Keratinocyte (primary cell): Measurements from ENCODE around the gene ERC1. TPM values are rescaled to one million over a fixed set of nuclear protein-coding genes. Genes with fewer than 3 reads are reported as not detected.

Experiments used
- DNase-seq: peaks from one replicate; pipeline ENCODE4 v3.0.0-alpha.2; 2011; ENCODE audit warnings: low read depth, missing footprints, low spot score
- FAIRE-seq: peaks from 2 replicates; lab custom pipeline; 2011; peaks lifted over from hg19 to GRCh38; lab: Jason Lieb, UNC
- H2AFZ ChIP-seq: 2 replicates; pipeline ENCODE4 v1.6.0; 2012; ENCODE audit warnings: low read length, control low read depth, inconsistent platforms; ENCODE audit not compliant: control insufficient read depth
- H3K27ac ChIP-seq: 2 replicates; pipeline ENCODE4 v1.5.1; 2011; ENCODE audit warnings: low read length; ENCODE audit not compliant: control insufficient read depth, insufficient read depth
- H3K27me3 ChIP-seq: 3 replicates; pipeline ENCODE4 v1.6.0; 2011; ENCODE audit warnings: low read length; ENCODE audit not compliant: control insufficient read depth, insufficient read depth; ENCODE audit errors: extremely low read depth
- H3K36me3 ChIP-seq, 2 experiments: 2 replicates in 1 of 2; 3 replicates in 1 of 2; pipeline ENCODE4 v1.5.1; 2011; ENCODE audit warnings: low read length in 2 of 2, mild to moderate bottlenecking in 1 of 2; ENCODE audit not compliant: control insufficient read depth in 2 of 2, insufficient read depth in 2 of 2; ENCODE audit errors: extremely low read depth in 1 of 2
- H3K4me1 ChIP-seq: 3 replicates; pipeline ENCODE4 v1.5.1; 2011; ENCODE audit warnings: low read length; ENCODE audit not compliant: control insufficient read depth, insufficient read depth; ENCODE audit errors: extremely low read depth
- H3K4me2 ChIP-seq: 3 replicates; pipeline ENCODE4 v1.6.0; 2011; ENCODE audit warnings: low read depth, low read length; ENCODE audit not compliant: control insufficient read depth, insufficient read depth; ENCODE audit errors: extremely low read depth
- H3K4me3 ChIP-seq, 3 experiments: fragments of 200-600 bp in 1 of 3; sonication (generic) in 1 of 3; 2 replicates in 2 of 3; 3 replicates in 1 of 3; pipeline ENCODE4 v1.5.1; 2011 to 2016; ENCODE audit warnings: low read length in 3 of 3, mild to moderate bottlenecking in 3 of 3, control low read depth in 2 of 3, inconsistent platforms in 1 of 3, low read depth in 1 of 3, mixed read lengths in 1 of 3, mixed run types in 1 of 3, moderate library complexity in 1 of 3; ENCODE audit not compliant: control insufficient read depth in 2 of 3, insufficient read depth in 2 of 3; ENCODE audit errors: extremely low read depth in 1 of 3
- H3K79me2 ChIP-seq: 2 replicates; pipeline ENCODE4 v1.6.0; 2012; ENCODE audit warnings: low read length; ENCODE audit not compliant: control insufficient read depth, insufficient read depth
- H3K9ac ChIP-seq: 3 replicates; pipeline ENCODE4 v1.6.0; 2011; ENCODE audit warnings: low read length; ENCODE audit not compliant: control insufficient read depth, insufficient read depth; ENCODE audit errors: extremely low read depth
- H3K9me1 ChIP-seq: 3 replicates; pipeline ENCODE4 v1.6.0; 2011; ENCODE audit warnings: low read length; ENCODE audit not compliant: control insufficient read depth, insufficient read depth; ENCODE audit errors: extremely low read depth
- H3K9me3 ChIP-seq: 2 replicates; pipeline ENCODE4 v1.5.1; 2012; ENCODE audit warnings: low read depth, low read length; ENCODE audit not compliant: control insufficient read depth
- H4K20me1 ChIP-seq: 3 replicates; pipeline ENCODE4 v1.6.0; 2011; ENCODE audit warnings: low read length; ENCODE audit not compliant: control insufficient read depth, insufficient read depth; ENCODE audit errors: extremely low read depth
- EZH2 ChIP-seq: IDR thresholded peaks from one replicate; pipeline ENCODE4 v1.6.1; 2012; ENCODE audit warnings: inconsistent platforms, mild to moderate bottlenecking, low read length, moderate library complexity
- dilution Hi-C: fragments of 300-500 bp; cut with MboI; formaldehyde crosslinking; loops from one replicate; pipeline ENCODE4 v1.7.0; 2020; ENCODE audit warnings: low sequenced_read_pairs; ENCODE audit not compliant: extremely low pct_ligation_motif_present
- polyA plus RNA-seq, 5 experiments: library from polyadenylated mRNA; depleted of rRNA in 3 of 5; stranded (reverse) in 3 of 5; stranded (forward) in 1 of 5; unstranded in 1 of 5; fragments of >200 nt; gene quantifications; 1 replicate in 1 of 5; 2 replicates in 3 of 5; 3 replicates in 1 of 5; pipeline versions ENCODE4 v1.2.1 to v1.2.3, GENCODE V29; 2011 to 2012; ENCODE audit warnings: missing spikeins in 2 of 5, low read depth in 1 of 5, low replicate concordance in 1 of 5
- TF ChIP-seq, protein P1 (sequence below), 3 experiments: IDR thresholded peaks in 1 of 3; conservative IDR thresholded peaks in 1 of 3; optimal IDR thresholded peaks in 1 of 3; 2 replicates in 2 of 3; 3 replicates in 1 of 3; pipeline versions ENCODE3 to v1.5.1; 2011; ENCODE audit warnings: low read length in 3 of 3, mild to moderate bottlenecking in 3 of 3, moderate library complexity in 2 of 3, control low read depth in 1 of 3, inconsistent platforms in 1 of 3; ENCODE audit not compliant: insufficient read depth in 2 of 3; ENCODE audit errors: extremely low read depth in 1 of 3

Gene ERC1
- polyA plus RNA-seq, 1 donor (not counting 4 experiments of a cell fraction or from before 2014, with no cell fraction given): 16.1 TPM

DNA sequence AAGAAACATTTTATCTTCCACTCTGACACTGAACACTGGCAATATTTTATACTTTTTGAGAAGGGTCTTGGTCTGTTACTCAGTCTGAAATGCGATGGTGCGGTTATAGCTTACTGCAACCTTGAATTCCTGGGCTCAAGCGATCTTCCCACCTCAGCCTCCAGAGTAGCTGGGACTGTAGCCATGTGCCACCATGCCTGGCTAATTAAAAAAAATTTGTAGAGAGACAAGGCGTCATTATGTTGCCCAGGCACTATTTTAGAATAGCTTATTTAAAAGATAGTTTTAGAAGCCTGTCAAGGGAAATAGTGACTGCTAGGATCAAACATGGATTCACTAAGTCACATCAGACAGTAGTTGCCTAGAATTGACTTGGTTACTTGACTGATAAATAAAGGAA is 5.9 kb downstream of the ERC1 start:
- TF ChIP-seq, protein P1, sequence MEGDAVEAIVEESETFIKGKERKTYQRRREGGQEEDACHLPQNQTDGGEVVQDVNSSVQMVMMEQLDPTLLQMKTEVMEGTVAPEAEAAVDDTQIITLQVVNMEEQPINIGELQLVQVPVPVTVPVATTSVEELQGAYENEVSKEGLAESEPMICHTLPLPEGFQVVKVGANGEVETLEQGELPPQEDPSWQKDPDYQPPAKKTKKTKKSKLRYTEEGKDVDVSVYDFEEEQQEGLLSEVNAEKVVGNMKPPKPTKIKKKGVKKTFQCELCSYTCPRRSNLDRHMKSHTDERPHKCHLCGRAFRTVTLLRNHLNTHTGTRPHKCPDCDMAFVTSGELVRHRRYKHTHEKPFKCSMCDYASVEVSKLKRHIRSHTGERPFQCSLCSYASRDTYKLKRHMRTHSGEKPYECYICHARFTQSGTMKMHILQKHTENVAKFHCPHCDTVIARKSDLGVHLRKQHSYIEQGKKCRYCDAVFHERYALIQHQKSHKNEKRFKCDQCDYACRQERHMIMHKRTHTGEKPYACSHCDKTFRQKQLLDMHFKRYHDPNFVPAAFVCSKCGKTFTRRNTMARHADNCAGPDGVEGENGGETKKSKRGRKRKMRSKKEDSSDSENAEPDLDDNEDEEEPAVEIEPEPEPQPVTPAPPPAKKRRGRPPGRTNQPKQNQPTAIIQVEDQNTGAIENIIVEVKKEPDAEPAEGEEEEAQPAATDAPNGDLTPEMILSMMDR (optimal IDR thresholded peaks at IDR 0.05 in 1 of 3, IDR thresholded peaks at IDR 0.05 in 1 of 3, conservative IDR thresholded peaks at IDR 0.05 in 1 of 3; ENCODE audit: extremely low read depth in 1 of 3, insufficient read depth in 2 of 3, low read length in 3 of 3): no peak
- no peak for TF ChIP-seq EZH2
- Histone ChIP-seq H3K9ac (no peak overlapping the region), H3K9me1 (no peaks in the 10 kb centered on the region), H3K27ac (no peak overlapping the region), H3K79me2 (peaks cover 91% of the 10 kb centered on the region), H3K4me1 (peaks cover 22% of the 10 kb centered on the region), H3K27me3 (no peaks in the 10 kb centered on the region), H3K9me3 (no peaks in the 10 kb centered on the region), H2AFZ (no peak overlapping the region), H4K20me1 (no peaks in the 10 kb centered on the region), H3K36me3 (no peaks in the 10 kb centered on the region), H3K4me2 (no peak overlapping the region), H3K4me3 (no peak overlapping the region)
- no peak for FAIRE-seq
- dilution Hi-C loops: no loop called here
- no peak for DNase-seq

DNA sequence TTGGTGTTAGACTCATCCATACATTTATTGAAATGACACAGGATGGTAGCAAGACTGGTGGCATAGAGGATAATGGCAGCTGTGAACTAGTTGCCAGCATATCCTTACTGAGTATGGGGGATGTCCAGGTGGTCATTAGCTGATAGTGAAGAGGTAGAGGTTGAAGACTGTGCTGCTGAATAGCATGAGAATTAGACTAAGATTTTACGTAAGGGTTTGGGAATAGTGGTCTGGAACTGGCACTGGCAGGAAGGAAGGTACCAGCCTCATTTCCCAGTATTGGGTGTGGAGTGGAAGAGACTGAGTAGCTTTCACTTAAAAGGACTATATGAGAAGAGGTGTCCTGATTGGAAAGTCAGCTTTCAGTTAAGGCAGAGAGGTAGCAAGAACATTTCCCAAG is 6.5 kb downstream of the ERC1 start:
- TF ChIP-seq, protein P1 (optimal IDR thresholded peaks at IDR 0.05 in 1 of 3, IDR thresholded peaks at IDR 0.05 in 1 of 3, conservative IDR thresholded peaks at IDR 0.05 in 1 of 3; ENCODE audit: extremely low read depth in 1 of 3, insufficient read depth in 2 of 3, low read length in 3 of 3): no peak
- TF ChIP-seq EZH2: no peak
- Histone ChIP-seq H2AFZ (no peak overlapping the region), H3K36me3 (no peaks in the 10 kb centered on the region), H3K9me3 (no peaks in the 10 kb centered on the region), H3K4me1 (peaks cover 18% of the 10 kb centered on the region), H4K20me1 (no peaks in the 10 kb centered on the region), H3K27me3 (no peaks in the 10 kb centered on the region), H3K4me2 (no peak overlapping the region), H3K27ac (no peak overlapping the region), H3K9me1 (no peaks in the 10 kb centered on the region), H3K9ac (no peak overlapping the region), H3K79me2 (peaks cover 90% of the 10 kb centered on the region), H3K4me3 (no peak overlapping the region)
- dilution Hi-C loops: no loop called here
- DNase-seq (no peak), FAIRE-seq (peak; percentile 39)
